HTERT RPE-1 (cell line): ENCODE data around the gene SMPDL3B.
"Not testable (repeated sequence)": the region's sequence is repeated elsewhere in the genome, so short reads cannot be mapped to it uniquely, and the experiment has no call there.

Experiments used
- in situ Hi-C: fragments of 300-500 bp; cut with MboI; formaldehyde crosslinking; loops from 4 replicates; pipeline ENCODE4 v1.14.3; 2020; ENCODE audit warnings: low sequenced_read_pairs

Gene SMPDL3B

GRCh38 chr1:27967884-27968466 lies 33.2 kb downstream of the SMPDL3B start:
- in situ Hi-C loops: no loop called here

- in situ Hi-C loops: no loop called here
Observed at GRCh38 chr1:27968692-27969091, 33.9 kb downstream of the SMPDL3B start.

DNA sequence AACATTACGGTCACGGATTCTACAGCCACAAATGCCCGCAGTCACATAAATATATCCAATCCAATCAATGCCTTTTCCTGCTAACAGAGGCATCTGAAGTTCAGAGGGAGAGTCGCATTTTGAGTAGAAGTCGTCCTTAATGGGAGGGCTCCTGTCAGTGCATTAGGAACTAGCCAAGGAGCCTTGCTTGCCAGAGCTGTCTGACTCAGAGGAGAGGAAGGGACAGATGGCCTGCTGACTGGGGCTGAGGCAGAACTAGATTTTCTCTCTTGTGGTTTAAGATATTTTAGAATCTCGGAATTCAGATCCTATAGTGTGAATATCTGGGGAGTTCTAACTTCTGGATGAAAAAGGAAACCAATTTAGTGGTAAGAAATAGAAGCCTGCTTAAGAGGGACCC lies 35.6 kb downstream of the SMPDL3B start:
- in situ Hi-C loops: no loop called here

- in situ Hi-C loops: no loop called here
Observed at GRCh38 chr1:27971674-27972073, 36.9 kb downstream of the SMPDL3B start.

DNA sequence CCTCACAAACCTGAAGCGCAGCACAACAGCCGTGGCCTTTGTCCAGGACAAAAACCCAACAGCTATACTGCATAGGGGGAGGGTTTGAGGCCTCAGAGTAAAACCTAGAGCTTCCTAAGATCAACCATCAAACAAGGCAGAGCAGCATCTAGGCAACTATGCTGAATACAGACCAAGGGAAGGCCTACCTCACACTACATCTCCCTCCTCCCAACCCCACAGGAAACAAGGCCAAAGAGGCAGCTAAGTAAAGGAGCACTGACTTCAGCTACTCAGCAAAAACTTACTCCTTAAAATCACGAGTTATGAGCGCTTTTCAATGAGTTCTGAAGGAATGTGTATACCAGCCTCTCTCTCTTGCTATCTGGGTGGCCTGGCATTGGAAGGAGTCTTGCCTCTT lies 37.3 kb downstream of the SMPDL3B start:
- in situ Hi-C loops: no loop called here

GRCh38 chr1:27973771-27974416 lies 39.1 kb downstream of the SMPDL3B start:
- in situ Hi-C loops: no loop called here

DNA sequence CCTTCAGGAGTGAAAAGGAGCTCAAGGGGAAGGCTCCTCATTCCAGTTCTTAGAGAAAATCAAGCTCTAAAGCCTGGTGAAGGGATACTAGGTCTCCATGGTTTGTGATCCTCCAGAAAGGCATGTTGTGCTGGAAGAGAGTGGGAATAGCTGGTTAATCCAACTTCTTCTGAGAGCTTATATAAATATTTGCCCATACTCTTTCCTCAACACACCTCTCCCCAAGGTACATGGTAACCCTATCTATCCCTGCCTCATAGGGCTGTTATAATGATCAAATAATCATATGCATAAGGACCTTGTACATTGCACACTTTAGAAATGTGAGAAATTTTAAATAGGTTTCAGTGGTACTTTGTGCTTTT lies 39.6 kb downstream of the SMPDL3B start:
- in situ Hi-C loops: no loop called here

DNA sequence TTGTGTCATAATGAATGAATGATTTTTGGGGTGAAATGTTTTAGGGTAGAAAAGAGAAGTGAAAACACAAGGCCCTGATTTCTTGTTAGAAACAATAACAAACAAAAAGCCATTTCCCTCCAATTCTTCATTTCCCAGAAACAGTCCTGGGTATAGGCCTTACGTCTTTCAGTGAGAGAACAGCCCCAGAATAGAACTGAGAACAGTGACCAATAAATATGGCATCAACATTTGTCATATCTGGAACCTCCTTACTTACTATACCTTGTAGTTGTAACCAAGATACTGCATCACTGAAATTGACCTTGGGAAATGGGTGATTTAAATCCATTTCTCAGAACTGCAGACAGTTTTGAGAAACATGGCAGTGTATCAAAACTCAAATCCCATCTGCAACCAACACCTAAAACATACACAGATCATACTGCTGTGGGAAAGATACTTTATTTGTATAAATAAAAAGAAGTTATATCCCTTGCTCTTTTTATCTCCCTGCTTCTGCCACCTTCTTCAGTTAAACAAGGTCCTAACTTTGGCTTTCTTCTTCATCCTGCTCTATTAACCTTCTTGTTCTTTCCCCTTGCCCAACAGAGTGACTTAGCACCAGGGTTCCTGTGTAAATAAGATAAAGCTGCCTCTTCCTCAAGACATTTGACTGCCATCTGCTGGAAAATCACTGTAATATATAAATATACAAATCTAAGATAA lies 44.5 kb downstream of the SMPDL3B start:
- in situ Hi-C loops: no loop called here

DNA sequence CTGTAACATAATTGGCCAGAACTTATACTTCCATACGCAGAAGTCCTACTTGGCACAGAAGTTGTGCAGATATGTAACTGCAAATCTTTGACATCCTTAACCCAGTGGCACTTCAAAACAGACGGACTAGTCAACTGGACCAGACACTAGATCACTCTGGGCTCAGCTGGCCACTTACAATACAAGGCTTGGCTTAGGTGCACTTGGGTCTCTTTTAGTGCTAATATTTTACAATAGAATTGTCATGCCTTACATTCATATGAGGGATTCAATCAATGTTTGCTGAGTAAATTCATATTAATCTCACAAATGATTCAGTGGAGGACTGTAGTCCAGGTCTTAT lies 45.0 kb downstream of the SMPDL3B start:
- in situ Hi-C loops: no loop called here

DNA sequence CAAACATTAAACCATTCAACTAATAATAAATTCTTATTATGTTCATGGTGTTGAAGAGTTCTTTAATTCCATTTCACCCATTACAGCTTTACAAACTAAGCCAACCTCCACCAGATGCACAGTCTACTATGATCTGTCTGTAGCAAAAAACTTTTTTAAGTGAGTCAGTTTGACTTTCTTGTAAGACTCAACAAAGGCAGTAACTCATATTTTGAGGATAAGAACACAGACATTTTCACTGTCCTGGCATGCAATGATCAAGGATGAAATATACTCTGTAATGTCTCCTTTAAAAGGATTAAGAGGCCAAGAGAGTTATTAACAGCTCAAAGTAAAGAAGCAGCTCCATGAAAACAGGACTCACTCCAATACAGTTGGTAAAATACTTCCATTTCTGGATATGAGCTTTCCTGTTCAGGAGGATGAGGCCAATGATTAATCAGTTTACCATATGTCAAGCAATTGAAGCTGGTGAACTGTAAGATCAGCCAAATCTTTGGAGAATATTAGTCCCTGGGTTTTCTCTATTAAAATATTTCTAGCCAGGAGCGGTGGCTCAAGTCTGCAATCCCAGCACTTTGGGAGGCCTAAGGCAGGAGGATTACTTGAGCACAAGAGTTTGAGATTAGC lies 45.5 kb downstream of the SMPDL3B start:
- in situ Hi-C loops: no loop called here

DNA sequence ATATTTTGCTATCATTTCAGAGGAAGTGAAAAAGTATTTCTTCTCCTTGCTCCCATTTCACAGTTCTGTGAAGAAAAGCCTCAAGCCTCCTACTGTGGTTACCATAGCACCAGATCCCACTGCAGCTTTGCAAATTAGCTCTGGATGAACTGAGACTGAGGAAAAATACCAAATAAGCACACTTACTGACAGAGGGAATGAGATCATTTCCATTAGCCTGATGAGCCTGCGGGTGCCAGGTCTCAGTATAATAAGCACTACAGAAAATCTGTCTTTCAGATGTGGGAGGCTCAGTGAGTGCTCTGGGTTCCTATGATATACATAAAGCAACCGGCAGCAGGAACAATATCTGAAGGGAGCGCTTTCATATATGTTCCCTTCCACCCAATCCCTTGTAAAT lies 46.3 kb downstream of the SMPDL3B start:
- in situ Hi-C loops: no loop called here

- in situ Hi-C loops: no loop called here
Observed at GRCh38 chr1:27990920-27991537, 56.2 kb downstream of the SMPDL3B start.

DNA sequence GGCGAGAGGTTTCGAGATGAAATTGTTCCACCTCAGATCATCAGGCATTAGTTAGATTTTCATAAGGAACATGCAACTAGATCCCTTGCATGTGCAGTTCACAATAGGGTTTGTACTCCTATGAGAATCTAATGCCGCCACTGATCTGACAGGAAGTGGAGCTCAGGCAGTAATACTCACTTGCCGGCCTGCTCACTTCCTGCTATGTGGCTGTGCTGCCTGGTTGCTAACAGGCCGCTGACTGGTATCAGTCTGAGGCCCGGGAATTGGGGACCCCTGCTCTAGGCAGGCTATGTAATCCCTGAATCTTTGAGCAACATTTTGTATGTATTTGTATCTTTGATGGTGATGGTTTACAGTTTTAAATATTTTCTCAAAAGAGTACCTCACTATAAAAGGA lies 57.5 kb downstream of the SMPDL3B start:
- in situ Hi-C loops: no loop called here

- in situ Hi-C loops: no loop called here
Observed at GRCh38 chr1:27993241-27993640, 58.4 kb downstream of the SMPDL3B start.

DNA sequence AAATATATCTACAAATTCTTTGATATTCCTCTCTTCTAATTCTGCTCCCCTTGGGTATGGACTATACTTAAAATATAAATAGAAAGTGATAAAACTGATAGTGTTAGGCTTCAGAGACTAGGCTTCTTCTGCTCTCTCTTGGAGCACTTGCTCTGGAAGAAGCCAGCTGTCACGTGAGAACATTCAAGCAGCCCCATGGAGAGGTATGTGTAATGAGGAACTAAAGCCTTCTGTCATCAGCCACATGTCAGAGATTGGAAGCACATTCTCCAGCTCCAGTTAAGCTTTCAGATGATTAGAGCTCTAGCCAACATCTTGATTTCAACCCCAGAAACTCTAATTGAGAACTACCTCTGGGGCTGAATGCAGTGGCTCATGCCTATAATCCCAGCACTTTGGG lies 59.3 kb downstream of the SMPDL3B start:
- in situ Hi-C loops: no loop called here

DNA sequence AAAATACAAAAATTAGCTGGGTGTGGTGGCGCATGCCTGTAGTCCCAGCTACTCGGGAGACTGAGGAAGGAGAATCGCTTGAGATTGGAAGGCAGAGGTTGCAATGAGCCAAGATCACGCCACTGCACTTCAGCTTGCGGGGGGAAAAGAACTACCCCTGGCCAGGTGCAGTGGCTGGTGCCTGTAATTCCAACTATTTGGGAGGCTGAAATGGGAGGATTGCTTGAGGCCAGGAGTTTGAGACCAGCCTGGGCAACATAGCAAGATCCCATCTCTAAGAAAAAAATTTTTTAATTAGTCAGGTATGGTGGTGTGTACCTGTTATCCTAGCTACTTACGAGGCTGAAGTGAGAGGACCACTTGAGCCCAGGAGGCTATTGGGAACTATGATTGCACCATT lies 59.7 kb downstream of the SMPDL3B start:
- in situ Hi-C loops: not testable (repeated sequence)

DNA sequence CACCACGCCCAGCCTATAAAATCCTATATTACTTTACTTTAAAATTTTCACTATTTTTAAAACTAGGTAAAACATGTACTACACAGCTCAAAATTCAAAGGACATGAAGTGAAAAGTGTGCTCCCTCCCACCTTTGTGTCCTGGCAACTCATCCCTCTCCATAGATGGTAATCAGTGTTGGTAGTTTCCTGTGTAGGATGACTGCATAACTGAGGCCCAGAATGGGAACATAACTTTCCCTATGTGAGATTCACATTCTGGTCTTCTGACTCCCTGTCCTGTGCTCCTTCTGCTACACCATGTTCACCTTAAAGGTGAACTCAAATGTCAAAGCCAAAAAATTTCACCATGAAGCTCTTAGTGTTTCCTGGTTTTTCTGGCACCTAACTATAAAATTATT lies 64.3 kb downstream of the SMPDL3B start:
- in situ Hi-C loops: no loop called here

- in situ Hi-C loops: no loop called here
Observed at GRCh38 chr1:28002600-28002999, 67.8 kb downstream of the SMPDL3B start.

DNA sequence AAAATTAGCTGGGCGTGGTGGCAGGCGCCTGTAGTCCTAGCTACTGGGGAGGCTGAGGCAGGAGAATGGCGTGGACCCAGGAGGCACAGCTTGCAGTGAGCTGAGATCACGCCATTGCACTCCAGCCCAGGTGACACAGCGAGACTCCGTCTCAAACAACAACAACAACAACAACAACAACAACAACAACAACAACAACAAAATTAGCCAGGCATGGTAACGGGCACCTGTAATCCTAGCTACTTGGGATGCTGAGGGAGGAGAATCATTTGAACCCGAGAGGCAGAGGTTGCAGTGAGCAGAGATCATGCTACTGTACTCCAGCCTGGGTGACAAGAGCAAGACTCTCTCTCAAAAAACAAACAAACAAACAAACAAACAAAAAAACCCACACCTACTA lies 68.3 kb downstream of the SMPDL3B start:
- in situ Hi-C loops: not testable (repeated sequence)
